VCaP (cell line): ENCODE measurements around the gene ACSBG1.

ENCODE experiments used
- H3K27ac ChIP-seq: fragments of 450-650 bp; 2 replicates; pipeline ENCODE4 v1.5.1; 2017
- CTCF ChIP-seq: fragments of 450-650 bp; conservative IDR thresholded peaks from 2 replicates; pipeline ENCODE4 v1.5.1; 2017; ENCODE audit warnings: mild to moderate bottlenecking, moderate library complexity

The ACSBG1 gene

GRCh38 chr15:78171864-78172472, 62.4 kb downstream of the ACSBG1 start:
- no peak for TF ChIP-seq CTCF
- H3K27ac ChIP-seq, result no peak overlapping the region

DNA sequence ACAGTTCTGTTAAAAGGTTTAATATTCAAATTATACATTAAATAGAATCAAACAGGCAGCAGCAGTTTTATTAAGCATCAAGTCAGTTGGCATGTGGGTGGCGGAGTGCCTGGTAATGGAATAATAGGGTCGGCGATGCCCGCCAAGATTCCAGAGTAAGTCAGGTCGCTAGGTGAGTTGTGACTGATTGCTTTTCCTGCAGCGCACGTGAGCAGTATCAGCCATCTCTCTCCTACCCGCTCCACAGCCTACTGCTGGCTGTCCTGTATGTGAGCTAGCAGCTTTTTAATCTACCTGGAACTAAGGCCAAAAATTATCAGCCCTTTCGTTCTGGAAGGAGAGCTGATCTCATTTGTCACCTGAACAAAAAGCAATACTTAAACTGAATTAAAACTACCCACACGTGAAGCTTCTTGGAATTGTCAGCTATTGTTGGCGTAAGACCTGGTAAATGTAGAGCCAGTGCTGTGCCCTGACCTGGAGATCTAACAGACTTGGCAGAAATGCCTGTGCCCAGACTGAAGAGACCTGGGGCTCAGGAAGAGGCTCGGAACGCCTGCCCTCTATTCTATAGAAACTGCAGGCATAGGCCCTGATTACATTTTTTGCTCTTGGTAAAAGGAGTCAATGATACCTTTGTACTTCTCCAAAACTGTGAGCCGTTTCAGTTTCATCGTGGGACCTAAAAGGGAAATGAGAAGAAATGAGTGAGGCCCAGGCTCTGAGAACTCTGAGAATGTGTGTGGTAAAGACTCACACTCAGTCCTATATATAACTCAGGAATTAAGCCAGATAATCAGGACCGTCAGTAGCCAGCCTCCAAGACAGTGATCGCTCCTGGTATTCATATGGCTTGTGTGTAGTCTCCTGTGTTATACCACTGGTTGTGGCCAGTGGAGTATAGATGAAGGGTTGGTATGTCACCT, 63.3 kb downstream of the ACSBG1 start:
- H3K27ac ChIP-seq, result no peak overlapping the region
- no peak for TF ChIP-seq CTCF

DNA sequence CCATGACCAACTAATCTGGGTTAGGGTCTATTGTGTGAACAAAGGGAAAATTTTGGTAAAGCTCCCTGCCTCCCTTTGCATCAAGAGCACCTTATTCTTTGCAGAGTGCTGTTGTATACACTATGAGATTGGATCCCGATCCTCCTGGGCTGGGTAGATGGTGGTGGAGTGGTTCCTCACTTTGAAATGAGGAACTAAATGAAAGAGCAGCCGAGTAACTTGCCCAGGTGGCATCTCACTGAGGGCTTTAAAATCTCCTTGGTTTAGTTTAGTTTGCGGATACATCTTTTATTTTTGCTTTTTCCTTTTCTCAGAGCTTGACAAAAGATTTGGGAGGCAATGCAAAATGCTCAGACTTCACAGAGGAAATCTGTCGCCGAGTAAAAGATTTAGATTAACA, 65.8 kb downstream of the ACSBG1 start:
- H3K27ac ChIP-seq, result no peak overlapping the region
- TF ChIP-seq CTCF, result no peak

- no peak for TF ChIP-seq CTCF
- H3K27ac ChIP-seq, result no peak overlapping the region
Measured at GRCh38 chr15:78167227-78167888, 67.0 kb downstream of the ACSBG1 start.

DNA sequence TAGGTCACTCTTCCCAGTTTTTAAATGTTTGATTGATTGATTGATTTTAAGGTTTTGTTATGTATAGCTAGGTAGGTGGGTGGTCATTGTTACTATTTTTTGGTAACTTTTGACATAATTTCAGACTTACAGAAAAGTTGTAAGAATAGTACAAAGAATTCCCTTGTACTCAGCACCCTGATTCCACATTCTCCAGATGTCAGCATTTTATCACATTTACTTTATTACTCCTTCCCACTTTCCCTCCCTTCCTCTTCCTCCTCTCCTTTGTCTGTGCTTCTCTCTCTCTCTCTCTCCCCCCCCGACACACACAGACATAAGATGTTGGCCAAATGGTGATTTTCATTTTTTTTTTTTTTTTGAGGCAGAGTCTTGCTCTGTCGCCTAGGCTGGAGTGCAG, 70.4 kb downstream of the ACSBG1 start:
- TF ChIP-seq CTCF, result no peak
- H3K27ac ChIP-seq, result no peak overlapping the region

- no peak for TF ChIP-seq CTCF
- H3K27ac ChIP-seq, result no peak overlapping the region
Measured at GRCh38 chr15:78162038-78162437, 72.3 kb downstream of the ACSBG1 start.

DNA sequence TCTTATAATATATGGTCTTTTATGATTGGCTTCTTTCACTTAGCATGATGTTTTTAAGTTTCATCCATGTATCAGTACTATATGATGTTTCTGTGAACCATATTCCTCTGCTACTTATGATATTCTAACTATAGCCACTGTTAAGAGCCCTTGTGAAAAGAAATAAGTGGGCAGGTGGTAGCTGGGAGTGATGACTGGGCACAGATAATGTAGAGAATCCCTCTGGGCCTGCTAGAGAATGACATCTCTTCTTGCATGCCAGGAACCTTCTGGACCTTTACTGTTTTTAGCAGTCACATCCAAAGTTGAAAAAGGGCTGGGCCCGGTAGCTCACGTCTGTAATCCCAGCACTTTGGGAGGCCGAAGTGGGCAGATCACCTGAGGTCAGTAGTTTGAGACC, 75.0 kb downstream of the ACSBG1 start:
- no peak overlapping the region for H3K27ac ChIP-seq
- TF ChIP-seq CTCF, result no peak
